Breast epithelium (tissue), 3 donors: Measurements from ENCODE around the gene NTN3.

Experiments used
- POLR2AphosphoS5 ChIP-seq, 3 donors: sonication (generic); formaldehyde crosslinking; IDR thresholded peaks; one replicate each; pipeline ENCODE4 v1.6.1; 2017; ENCODE audit warnings: antibody characterized with exemption in 3 of 3
- TF ChIP-seq, protein P1 (sequence below), 3 donors: fragments of 450-650 bp; IDR thresholded peaks; one replicate each; pipeline ENCODE4 v1.5.1; 2016 to 2017; ENCODE audit warnings: antibody characterized with exemption in 3 of 3, mild to moderate bottlenecking in 3 of 3, moderate library complexity in 3 of 3

DNA sequence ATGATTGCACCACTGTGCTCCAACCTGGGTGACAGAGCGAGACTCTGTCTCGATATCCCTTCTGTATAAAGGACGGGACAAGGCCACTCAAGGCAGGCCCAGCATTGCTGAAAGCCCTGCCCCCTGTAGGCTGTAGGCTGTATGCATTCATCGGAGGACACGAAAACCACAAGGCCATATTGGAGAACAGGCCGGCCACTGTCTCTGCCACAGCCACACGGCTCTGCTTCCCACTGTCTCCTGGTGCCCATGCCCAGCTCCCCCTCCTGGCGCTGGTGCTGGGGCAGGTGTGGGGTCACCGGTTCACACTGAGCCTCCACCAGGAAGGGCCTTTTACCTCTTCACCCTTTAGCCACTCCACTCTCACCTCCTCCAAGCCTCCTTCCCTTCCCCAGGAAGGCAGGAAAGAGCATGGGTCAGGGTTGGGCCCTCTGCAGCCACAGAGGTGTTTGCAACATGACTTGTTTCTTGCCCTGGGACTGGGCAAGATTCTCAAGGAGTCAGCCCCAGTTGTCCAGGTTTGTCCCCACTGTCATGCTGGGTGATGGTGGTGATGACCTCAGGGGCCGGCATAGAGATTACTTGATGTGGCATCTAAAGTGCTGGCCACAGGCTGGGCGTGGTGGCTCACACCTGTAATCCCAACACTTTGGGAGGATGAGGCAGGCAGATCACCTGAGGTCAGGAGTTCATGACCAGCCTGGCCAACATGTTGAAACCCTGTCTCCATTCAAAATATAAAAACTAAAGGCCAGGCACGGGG, 5.3 kb upstream of the NTN3 start:
- TF ChIP-seq POLR2AphosphoS5 (IDR thresholded peaks at IDR 0.05), result no peak
- TF ChIP-seq, protein P1, sequence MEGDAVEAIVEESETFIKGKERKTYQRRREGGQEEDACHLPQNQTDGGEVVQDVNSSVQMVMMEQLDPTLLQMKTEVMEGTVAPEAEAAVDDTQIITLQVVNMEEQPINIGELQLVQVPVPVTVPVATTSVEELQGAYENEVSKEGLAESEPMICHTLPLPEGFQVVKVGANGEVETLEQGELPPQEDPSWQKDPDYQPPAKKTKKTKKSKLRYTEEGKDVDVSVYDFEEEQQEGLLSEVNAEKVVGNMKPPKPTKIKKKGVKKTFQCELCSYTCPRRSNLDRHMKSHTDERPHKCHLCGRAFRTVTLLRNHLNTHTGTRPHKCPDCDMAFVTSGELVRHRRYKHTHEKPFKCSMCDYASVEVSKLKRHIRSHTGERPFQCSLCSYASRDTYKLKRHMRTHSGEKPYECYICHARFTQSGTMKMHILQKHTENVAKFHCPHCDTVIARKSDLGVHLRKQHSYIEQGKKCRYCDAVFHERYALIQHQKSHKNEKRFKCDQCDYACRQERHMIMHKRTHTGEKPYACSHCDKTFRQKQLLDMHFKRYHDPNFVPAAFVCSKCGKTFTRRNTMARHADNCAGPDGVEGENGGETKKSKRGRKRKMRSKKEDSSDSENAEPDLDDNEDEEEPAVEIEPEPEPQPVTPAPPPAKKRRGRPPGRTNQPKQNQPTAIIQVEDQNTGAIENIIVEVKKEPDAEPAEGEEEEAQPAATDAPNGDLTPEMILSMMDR (IDR thresholded peaks at IDR 0.05), result no peak
